Breast epithelium (tissue), 4 donors: ENCODE results near the gene DVL1. TPM values are rescaled to one million over a fixed set of nuclear protein-coding genes. Genes with fewer than 3 reads are reported as not detected.

Experiments used
- DNase-seq, 2 donors: peaks; one replicate each; pipeline ENCODE4 v3.0.0-alpha.2; 2019; ENCODE audit warnings: low spot score in 2 of 2
- H3K27ac ChIP-seq, 2 donors: fragments of 200-600 bp; sonication (generic) in 1 of 2; one replicate each; pipeline ENCODE4 v1.5.1; 2016 to 2019; ENCODE audit warnings: mild to moderate bottlenecking in 1 of 2
- H3K27me3 ChIP-seq, 2 donors: fragments of 200-600 bp; sonication (generic) in 1 of 2; one replicate each; pipeline versions ENCODE4 v1.5.1 to v1.6.0; 2017 to 2019; ENCODE audit warnings: control low read depth in 1 of 2, mild to moderate bottlenecking in 1 of 2
- H3K36me3 ChIP-seq: fragments of 200-600 bp; one replicate; pipeline ENCODE4 v1.5.1; 2019
- H3K4me1 ChIP-seq, 2 donors: fragments of 200-600 bp; sonication (generic); one replicate each; pipeline ENCODE4 v1.5.1; 2016 to 2019; ENCODE audit warnings: control low read depth in 1 of 2
- H3K4me3 ChIP-seq, 3 donors: fragments of 200-600 bp; sonication (generic); 1 replicate in 2 of 3; 2 replicates in 1 of 3; pipeline ENCODE4 v1.5.1; 2016 to 2019; ENCODE audit warnings: mild to moderate bottlenecking in 3 of 3, moderate library complexity in 2 of 3
- H3K9me3 ChIP-seq, 2 donors: fragments of 200-600 bp; sonication (generic) in 1 of 2; one replicate each; pipeline ENCODE4 v1.5.1; 2016 to 2019; ENCODE audit warnings: control low read depth in 1 of 2
- CTCF ChIP-seq, 3 donors: fragments of 450-650 bp; IDR thresholded peaks; one replicate each; pipeline ENCODE4 v1.5.1; 2016 to 2017; ENCODE audit warnings: antibody characterized with exemption in 3 of 3, mild to moderate bottlenecking in 3 of 3, moderate library complexity in 3 of 3
- POLR2A ChIP-seq: fragments of 450-650 bp; IDR thresholded peaks from one replicate; pipeline ENCODE4 v1.6.1; 2016; ENCODE audit warnings: antibody characterized with exemption, mild to moderate bottlenecking, moderate library complexity
- POLR2AphosphoS5 ChIP-seq, 3 donors: sonication (generic); formaldehyde crosslinking; IDR thresholded peaks; one replicate each; pipeline ENCODE4 v1.6.1; 2017; ENCODE audit warnings: antibody characterized with exemption in 3 of 3
- intact Hi-C: fragments of 100-400 bp; cut with DNase I; formaldehyde crosslinking; loops from one replicate; pipeline ENCODE4 v1.15.1; 2023; ENCODE audit warnings: low total_unique reads
- total RNA-seq, 3 donors: library from RNA; depleted of rRNA; stranded (reverse); fragments of >200 nt; gene quantifications; one replicate each; pipeline ENCODE4 v1.1.0, GENCODE V29; 2016

Gene DVL1
- total RNA-seq, 3 donors from 2014 or later: 55.2 to 70.1 (median 55.2) TPM

- intact Hi-C loops: loop anchor here (5.0 kb wide), 1 partner anchor 172 kb away; no protein-coding TSS in a partner anchor
- Histone ChIP-seq H3K27ac (no peak overlapping the region), H3K4me1 (peaks cover 0 to 10% of the 10 kb centered on the region in 2 donors), H3K4me3 (no peak overlapping the region), H3K9me3 (no peaks in the 10 kb centered on the region), H3K27me3 (no peaks in the 10 kb centered on the region), H3K36me3 (no peaks in the 10 kb centered on the region)
- DNase-seq: no peak
- TF ChIP-seq POLR2AphosphoS5 (IDR thresholded peaks at IDR 0.05) (no peak), POLR2A (no peak), CTCF (IDR thresholded peaks at IDR 0.05) (no peak)
Observed at GRCh38 chr1:1294250-1294890, 54.8 kb downstream of the DVL1 start.

GRCh38 chr1:1293263-1294249 is 55.7 kb downstream of the DVL1 start:
- no peak for TF ChIP-seq POLR2AphosphoS5 (IDR thresholded peaks at IDR 0.05)
- no peak for TF ChIP-seq CTCF (IDR thresholded peaks at IDR 0.05)
- TF ChIP-seq POLR2A: no peak
- intact Hi-C loops: loop anchor here (5.0 kb wide), 1 partner anchor 171 kb away; no protein-coding TSS in a partner anchor
- peaks cover 0 to 10% of the 10 kb centered on the region in 2 donors for H3K4me1 ChIP-seq
- no peaks in the 10 kb centered on the region for H3K27me3 ChIP-seq
- no peak overlapping the region for H3K27ac ChIP-seq
- no peak for DNase-seq
- no peak overlapping the region for H3K4me3 ChIP-seq
- no peaks in the 10 kb centered on the region for H3K9me3 ChIP-seq
- no peaks in the 10 kb centered on the region for H3K36me3 ChIP-seq

- Histone ChIP-seq H3K27ac (no peak overlapping the region), H3K9me3 (no peaks in the 10 kb centered on the region), H3K4me3 (no peak overlapping the region), H3K27me3 (peaks cover 0 to under 1% of the 10 kb centered on the region in 2 donors), H3K36me3 (no peaks in the 10 kb centered on the region), H3K4me1 (peaks cover 0 to 10% of the 10 kb centered on the region in 2 donors)
- DNase-seq: no peak
- intact Hi-C loops: loop anchor here (5.0 kb wide), 1 partner anchor 171 kb away; no protein-coding TSS in a partner anchor
- TF ChIP-seq POLR2AphosphoS5 (IDR thresholded peaks at IDR 0.05) (no peak), CTCF (IDR thresholded peaks at IDR 0.05) (no peak), POLR2A (no peak)
Observed at GRCh38 chr1:1292851-1293250, 56.4 kb downstream of the DVL1 start.

GRCh38 chr1:1292442-1292779 is 56.8 kb downstream of the DVL1 start:
- TF ChIP-seq CTCF (IDR thresholded peaks at IDR 0.05): no peak
- no peak for TF ChIP-seq POLR2A
- TF ChIP-seq POLR2AphosphoS5 (IDR thresholded peaks at IDR 0.05): no peak
- Histone ChIP-seq H3K9me3 (no peaks in the 10 kb centered on the region), H3K36me3 (no peaks in the 10 kb centered on the region), H3K27ac (no peak overlapping the region), H3K4me1 (peaks cover 0 to 10% of the 10 kb centered on the region in 2 donors), H3K27me3 (peaks cover 0 to 5% of the 10 kb centered on the region in 2 donors), H3K4me3 (no peak overlapping the region)
- DNase-seq: no peak
- intact Hi-C loops: loop anchor here (5.0 kb wide), 1 partner anchor 170 kb away; no protein-coding TSS in a partner anchor
